ENCODE measurements around the gene ZFPM1.
A peak's percentile ranks its signal among the peaks of the same experiment; 100 is the strongest.

ZFPM1 gene

GRCh38 chr16:88456356-88457292, 3.5 kb downstream of the ZFPM1 start:
- no peak overlapping the region for H3K27ac Mint-ChIP-seq
- peaks cover 31% of the 10 kb centered on the region for H3K27me3 Mint-ChIP-seq (ENCODE audit: low read depth)
- H3K4me1 Mint-ChIP-seq = peaks cover 9% of the 10 kb centered on the region
- TF ChIP-seq, protein P1, sequence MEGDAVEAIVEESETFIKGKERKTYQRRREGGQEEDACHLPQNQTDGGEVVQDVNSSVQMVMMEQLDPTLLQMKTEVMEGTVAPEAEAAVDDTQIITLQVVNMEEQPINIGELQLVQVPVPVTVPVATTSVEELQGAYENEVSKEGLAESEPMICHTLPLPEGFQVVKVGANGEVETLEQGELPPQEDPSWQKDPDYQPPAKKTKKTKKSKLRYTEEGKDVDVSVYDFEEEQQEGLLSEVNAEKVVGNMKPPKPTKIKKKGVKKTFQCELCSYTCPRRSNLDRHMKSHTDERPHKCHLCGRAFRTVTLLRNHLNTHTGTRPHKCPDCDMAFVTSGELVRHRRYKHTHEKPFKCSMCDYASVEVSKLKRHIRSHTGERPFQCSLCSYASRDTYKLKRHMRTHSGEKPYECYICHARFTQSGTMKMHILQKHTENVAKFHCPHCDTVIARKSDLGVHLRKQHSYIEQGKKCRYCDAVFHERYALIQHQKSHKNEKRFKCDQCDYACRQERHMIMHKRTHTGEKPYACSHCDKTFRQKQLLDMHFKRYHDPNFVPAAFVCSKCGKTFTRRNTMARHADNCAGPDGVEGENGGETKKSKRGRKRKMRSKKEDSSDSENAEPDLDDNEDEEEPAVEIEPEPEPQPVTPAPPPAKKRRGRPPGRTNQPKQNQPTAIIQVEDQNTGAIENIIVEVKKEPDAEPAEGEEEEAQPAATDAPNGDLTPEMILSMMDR (IDR thresholded peaks at IDR 0.05; ENCODE audit: unreplicated experiment in 3 of 3) = no peak
- H3K9me3 Mint-ChIP-seq = no peaks in the 10 kb centered on the region
- H3K4me3 Mint-ChIP-seq = peak overlapping the region; percentile 72 to 76 (median 73)
- no peaks in the 10 kb centered on the region for H3K36me3 Mint-ChIP-seq (ENCODE audit: low read depth)

DNA sequence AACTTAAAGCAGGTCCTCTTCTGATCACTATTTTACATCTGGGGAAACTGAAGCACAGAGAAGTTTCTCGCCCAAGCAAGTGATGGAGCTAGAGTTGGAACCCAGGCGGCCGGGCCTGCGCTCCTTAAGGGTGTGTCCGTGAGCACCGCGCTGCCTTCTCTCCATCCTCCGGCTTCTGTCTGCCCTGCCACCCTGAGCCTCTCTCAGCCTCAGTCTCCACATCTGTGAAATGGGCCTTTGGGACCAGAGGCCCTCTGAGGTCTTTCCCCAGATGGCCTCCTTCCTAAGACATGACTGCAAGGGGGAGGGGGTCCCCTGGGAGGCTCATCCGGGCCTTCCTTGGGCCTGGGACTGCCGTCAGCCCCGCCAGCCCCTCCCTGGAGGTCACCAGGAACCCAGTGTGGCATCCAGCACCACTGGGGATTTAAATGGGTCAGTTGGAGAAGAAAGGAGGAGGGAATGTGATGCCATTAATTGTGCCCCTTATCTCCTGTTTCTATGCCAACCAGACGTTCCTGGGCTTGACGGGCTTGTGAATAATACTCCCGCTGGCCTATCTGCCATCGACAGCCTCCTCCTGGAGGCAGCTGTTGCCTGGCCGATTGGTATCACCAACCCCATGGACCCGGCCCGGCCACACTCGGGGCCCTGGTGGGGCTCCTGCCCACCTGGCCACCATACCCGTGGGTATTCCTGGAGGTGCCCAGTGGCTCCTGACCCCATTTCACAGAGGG, 5.1 kb downstream of the ZFPM1 start:
- Mint-ChIP-seq H3K36me3 (ENCODE audit: low read depth) (no peaks in the 10 kb centered on the region), H3K27me3 (ENCODE audit: low read depth) (peaks cover 26% of the 10 kb centered on the region), H3K27ac (no peak overlapping the region), H3K4me1 (peaks cover 10% of the 10 kb centered on the region), H3K9me3 (no peaks in the 10 kb centered on the region), H3K4me3 (peak overlapping the region; percentile 4 to 68 (median 47))
- TF ChIP-seq, protein P1 (IDR thresholded peaks at IDR 0.05; ENCODE audit: unreplicated experiment in 3 of 3) = no peak

- peaks cover 10% of the 10 kb centered on the region for H3K4me1 Mint-ChIP-seq
- no peak overlapping the region for H3K27ac Mint-ChIP-seq
- H3K36me3 Mint-ChIP-seq (ENCODE audit: low read depth) = no peaks in the 10 kb centered on the region
- peaks cover 26% of the 10 kb centered on the region for H3K27me3 Mint-ChIP-seq (ENCODE audit: low read depth)
- peak overlapping the region in 1 of 3 experiments; percentile 25 for H3K4me3 Mint-ChIP-seq
- H3K9me3 Mint-ChIP-seq = no peaks in the 10 kb centered on the region
- TF ChIP-seq, protein P1 (IDR thresholded peaks at IDR 0.05; ENCODE audit: unreplicated experiment in 3 of 3) = no peak
Observed at GRCh38 chr16:88458773-88459235, 5.7 kb downstream of the ZFPM1 start.

DNA sequence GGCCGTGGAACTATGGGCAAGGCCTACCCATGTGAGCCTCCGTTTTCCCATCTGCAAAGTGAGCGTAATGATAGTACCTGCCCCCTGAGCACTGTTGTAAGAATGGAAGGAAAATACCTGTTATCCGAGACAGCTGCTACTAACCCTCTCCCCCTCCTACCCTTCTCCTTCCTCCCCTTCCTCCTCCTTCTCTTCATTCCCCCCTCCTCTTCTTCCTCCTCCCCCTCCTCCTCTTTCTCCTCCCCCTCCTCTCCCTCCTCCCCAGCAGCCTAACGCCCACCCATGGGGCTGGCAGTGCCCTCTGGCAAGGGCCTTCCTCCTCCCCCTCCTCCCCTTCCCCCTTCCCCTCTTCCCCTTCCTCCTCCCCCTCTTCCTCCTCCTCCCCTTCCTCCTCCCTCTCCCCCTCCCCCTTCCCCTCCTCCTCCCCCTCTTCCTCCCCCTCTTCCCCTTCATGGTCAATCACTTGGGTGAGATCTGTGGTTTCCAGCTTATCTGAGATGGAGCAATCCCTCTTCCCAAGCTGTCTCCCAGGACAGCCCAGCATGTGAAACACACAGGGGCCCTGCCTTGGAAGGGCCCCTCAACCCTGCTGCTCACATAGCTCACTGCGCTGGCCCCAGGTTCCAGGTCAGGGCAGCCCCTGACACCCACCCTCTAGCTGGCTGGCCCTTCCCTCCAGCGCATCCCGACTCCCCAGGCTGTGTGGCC, 6.4 kb downstream of the ZFPM1 start:
- Mint-ChIP-seq H3K9me3 (no peaks in the 10 kb centered on the region), H3K4me3 (peak overlapping the region in 1 of 3 experiments; percentile 25), H3K27me3 (ENCODE audit: low read depth) (peaks cover 23% of the 10 kb centered on the region), H3K27ac (no peak overlapping the region), H3K4me1 (peaks cover 13% of the 10 kb centered on the region), H3K36me3 (ENCODE audit: low read depth) (no peaks in the 10 kb centered on the region)
- TF ChIP-seq, protein P1 (IDR thresholded peaks at IDR 0.05; ENCODE audit: unreplicated experiment in 3 of 3) = no peak

GRCh38 chr16:88460496-88461330, 7.6 kb downstream of the ZFPM1 start:
- peaks cover 13% of the 10 kb centered on the region for H3K4me1 Mint-ChIP-seq
- TF ChIP-seq, protein P1 (IDR thresholded peaks at IDR 0.05; ENCODE audit: unreplicated experiment in 3 of 3) = no peak
- no peak overlapping the region for H3K4me3 Mint-ChIP-seq
- no peak overlapping the region for H3K27ac Mint-ChIP-seq
- H3K27me3 Mint-ChIP-seq (ENCODE audit: low read depth) = peaks cover 17% of the 10 kb centered on the region
- H3K36me3 Mint-ChIP-seq (ENCODE audit: low read depth) = no peaks in the 10 kb centered on the region
- no peaks in the 10 kb centered on the region for H3K9me3 Mint-ChIP-seq
